GM19372 (cell line): ENCODE measurements around the gene KLHL35.

Experiments used
- ATAC-seq: cut with Tn5 transposase; IDR thresholded peaks from one replicate; pipeline ENCODE4 v1.9.1; 2021; ENCODE audit warnings: mild to moderate bottlenecking, low read depth, moderate library complexity; ENCODE audit not compliant: unreplicated experiment

The KLHL35 gene

GRCh38 chr11:75432911-75433321, at the start of gene KLHL35:
Gene KLHL35, minus strand, starts transcription at chr11:75433203. Its CDS starts 2,574 bp downstream, at chr11:75430629.
- no peak for ATAC-seq

GRCh38 chr11:75481922-75482606, 49.1 kb upstream of the KLHL35 start:
- ATAC-seq, result no peak

- ATAC-seq, result no peak
Measured at GRCh38 chr11:75481223-75481921, 48.4 kb upstream of the KLHL35 start.

GRCh38 chr11:75480185-75481175, 47.5 kb upstream of the KLHL35 start:
- ATAC-seq, result no peak

GRCh38 chr11:75479597-75480145, 46.7 kb upstream of the KLHL35 start:
- ATAC-seq, result no peak

- ATAC-seq, result no peak
Measured at GRCh38 chr11:75478783-75479596, 46.0 kb upstream of the KLHL35 start.

- no peak for ATAC-seq
Measured at GRCh38 chr11:75477614-75477935, 44.6 kb upstream of the KLHL35 start.

GRCh38 chr11:75476739-75477613, 44.0 kb upstream of the KLHL35 start:
- ATAC-seq, result no peak

- ATAC-seq, result no peak
Measured at GRCh38 chr11:75475767-75476650, 43.0 kb upstream of the KLHL35 start.

GRCh38 chr11:75474878-75475766, 42.1 kb upstream of the KLHL35 start:
- ATAC-seq, result no peak

- no peak for ATAC-seq
Measured at GRCh38 chr11:75474240-75474639, 41.2 kb upstream of the KLHL35 start.

- ATAC-seq, result no peak
Measured at GRCh38 chr11:75473684-75474083, 40.7 kb upstream of the KLHL35 start.

- ATAC-seq, result no peak
Measured at GRCh38 chr11:75472081-75472732, 39.2 kb upstream of the KLHL35 start.

GRCh38 chr11:75471176-75471973, 38.4 kb upstream of the KLHL35 start:
- no peak for ATAC-seq

- no peak for ATAC-seq
Measured at GRCh38 chr11:75470476-75471080, 37.6 kb upstream of the KLHL35 start.
